ENCODE measurements around the gene HSF4.

Gene HSF4

DNA sequence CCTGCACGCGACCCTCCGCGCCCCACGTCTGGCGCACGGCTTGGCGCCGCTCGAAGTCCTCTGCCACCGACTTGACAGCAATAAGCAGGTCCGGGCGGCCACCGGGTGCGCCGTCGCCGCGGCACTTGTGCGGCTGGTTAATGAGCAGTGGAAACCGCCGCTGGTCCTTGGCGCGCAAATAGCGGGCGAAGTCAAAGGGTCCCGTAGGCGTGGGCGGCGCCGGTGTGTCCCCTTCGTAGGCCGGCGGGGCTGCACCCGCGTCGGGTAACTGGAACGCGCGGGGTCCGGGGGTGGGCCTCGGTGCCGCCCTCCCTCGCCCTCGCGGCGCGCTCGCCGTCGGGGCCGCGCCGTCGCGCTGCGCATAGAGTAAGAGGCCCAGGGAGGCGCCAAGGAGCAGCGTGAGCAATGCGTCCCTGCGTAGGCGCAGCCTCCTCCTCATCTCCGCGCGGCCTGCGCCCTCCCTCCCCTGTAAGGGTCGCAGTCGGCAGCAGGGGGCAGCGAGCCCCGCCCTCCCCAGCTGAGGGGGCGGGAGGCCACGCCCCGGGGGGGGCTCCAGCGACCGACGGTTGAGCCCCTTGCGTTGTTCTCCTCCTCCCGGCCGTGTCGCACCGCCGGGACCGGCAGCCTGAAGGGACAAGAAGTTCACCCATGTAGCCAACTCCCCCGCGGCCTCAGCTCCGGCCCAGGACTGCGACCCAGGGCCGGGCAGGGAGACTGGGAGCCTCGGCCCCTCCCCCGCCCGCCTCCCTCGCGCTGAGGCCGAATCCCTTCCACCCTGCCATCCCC lies 14.3 kb upstream of the HSF4 start:
- no peak overlapping the region for H3K27ac ChIP-seq (replicated peaks)
- no peak for DNase-seq (ENCODE audit: low read depth in 1 of 2, low spot score in 1 of 2)
- H3K27me3 ChIP-seq (ENCODE audit: insufficient read depth, poor library complexity, severe bottlenecking): peaks cover 14% of the 10 kb centered on the region
- no peak for TF ChIP-seq POLR2AphosphoS5 (IDR thresholded peaks at IDR 0.05; ENCODE audit: low read depth)
- TF ChIP-seq SPI1 (IDR thresholded peaks at IDR 0.05; ENCODE audit: borderline replicate concordance, low read depth): no peak
- no peak for TF ChIP-seq GABPA (IDR thresholded peaks at IDR 0.05; ENCODE audit: low read depth)
- TF ChIP-seq, protein P1, sequence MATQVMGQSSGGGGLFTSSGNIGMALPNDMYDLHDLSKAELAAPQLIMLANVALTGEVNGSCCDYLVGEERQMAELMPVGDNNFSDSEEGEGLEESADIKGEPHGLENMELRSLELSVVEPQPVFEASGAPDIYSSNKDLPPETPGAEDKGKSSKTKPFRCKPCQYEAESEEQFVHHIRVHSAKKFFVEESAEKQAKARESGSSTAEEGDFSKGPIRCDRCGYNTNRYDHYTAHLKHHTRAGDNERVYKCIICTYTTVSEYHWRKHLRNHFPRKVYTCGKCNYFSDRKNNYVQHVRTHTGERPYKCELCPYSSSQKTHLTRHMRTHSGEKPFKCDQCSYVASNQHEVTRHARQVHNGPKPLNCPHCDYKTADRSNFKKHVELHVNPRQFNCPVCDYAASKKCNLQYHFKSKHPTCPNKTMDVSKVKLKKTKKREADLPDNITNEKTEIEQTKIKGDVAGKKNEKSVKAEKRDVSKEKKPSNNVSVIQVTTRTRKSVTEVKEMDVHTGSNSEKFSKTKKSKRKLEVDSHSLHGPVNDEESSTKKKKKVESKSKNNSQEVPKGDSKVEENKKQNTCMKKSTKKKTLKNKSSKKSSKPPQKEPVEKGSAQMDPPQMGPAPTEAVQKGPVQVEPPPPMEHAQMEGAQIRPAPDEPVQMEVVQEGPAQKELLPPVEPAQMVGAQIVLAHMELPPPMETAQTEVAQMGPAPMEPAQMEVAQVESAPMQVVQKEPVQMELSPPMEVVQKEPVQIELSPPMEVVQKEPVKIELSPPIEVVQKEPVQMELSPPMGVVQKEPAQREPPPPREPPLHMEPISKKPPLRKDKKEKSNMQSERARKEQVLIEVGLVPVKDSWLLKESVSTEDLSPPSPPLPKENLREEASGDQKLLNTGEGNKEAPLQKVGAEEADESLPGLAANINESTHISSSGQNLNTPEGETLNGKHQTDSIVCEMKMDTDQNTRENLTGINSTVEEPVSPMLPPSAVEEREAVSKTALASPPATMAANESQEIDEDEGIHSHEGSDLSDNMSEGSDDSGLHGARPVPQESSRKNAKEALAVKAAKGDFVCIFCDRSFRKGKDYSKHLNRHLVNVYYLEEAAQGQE (IDR thresholded peaks at IDR 0.05; ENCODE audit: insufficient replicate concordance, low read depth): no peak
- TF ChIP-seq CTCF (IDR thresholded peaks at IDR 0.05; ENCODE audit: insufficient read depth, low read length): no peak
- peak overlapping the region; percentile 29 for H3K4me3 ChIP-seq (replicated peaks; ENCODE audit: insufficient read depth, low read length)

GRCh38 chr16:67150833-67151396 lies 13.6 kb upstream of the HSF4 start, which contains the start of gene B3GNT9:
Gene B3GNT9, minus strand, starts transcription at chr16:67150998. Its CDS starts 513 bp downstream, at chr16:67150485.
- Histone ChIP-seq H3K27me3 (ENCODE audit: insufficient read depth, poor library complexity, severe bottlenecking) (peaks cover 16% of the 10 kb centered on the region), H3K27ac (replicated peaks) (no peak within 1 kb of the TSS), H3K4me3 (replicated peaks; ENCODE audit: insufficient read depth, low read length) (peak within 1 kb of the TSS; percentile 29)
- DNase-seq (ENCODE audit: low read depth in 1 of 2, low spot score in 1 of 2): no peak
- TF ChIP-seq POLR2AphosphoS5 (IDR thresholded peaks at IDR 0.05; ENCODE audit: low read depth): no peak

DNA sequence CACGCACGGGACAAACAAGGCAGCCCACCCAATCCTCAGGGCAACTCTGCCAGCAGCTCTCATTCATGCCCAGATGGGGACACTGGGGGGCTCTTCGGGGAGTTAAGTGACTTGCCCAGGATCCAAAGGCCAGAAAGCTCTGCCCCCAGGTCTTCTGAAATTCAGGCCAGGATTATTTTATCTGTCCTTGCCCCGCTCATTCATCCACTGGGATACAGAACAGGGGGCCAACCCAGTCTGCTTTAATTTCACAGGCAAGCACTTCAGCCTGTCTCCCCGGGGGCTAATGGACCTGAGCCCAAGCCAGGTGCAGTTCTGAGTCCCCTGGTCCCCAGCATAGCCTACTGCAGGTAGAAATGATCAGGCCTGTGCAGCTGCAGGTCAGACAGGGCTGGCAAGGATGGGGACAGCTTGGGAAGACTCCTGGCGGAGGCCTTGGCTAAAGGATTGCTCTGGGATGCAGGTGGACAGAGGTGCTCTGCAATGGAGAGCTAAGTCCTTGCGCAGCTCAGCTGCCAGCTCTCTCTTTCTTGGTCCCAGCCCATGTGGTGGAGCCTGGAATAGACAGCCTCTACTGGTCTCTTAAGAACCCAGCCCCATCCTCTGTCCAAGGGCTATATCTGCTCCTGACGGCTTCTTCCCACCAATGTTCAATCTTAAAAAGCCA lies 13.0 kb upstream of the HSF4 start:
- no peak for DNase-seq (ENCODE audit: low read depth in 1 of 2, low spot score in 1 of 2)
- no peak for TF ChIP-seq SPI1 (IDR thresholded peaks at IDR 0.05; ENCODE audit: borderline replicate concordance, low read depth)
- TF ChIP-seq GABPA (IDR thresholded peaks at IDR 0.05; ENCODE audit: low read depth): no peak
- TF ChIP-seq POLR2AphosphoS5 (IDR thresholded peaks at IDR 0.05; ENCODE audit: low read depth): no peak
- Histone ChIP-seq H3K4me3 (replicated peaks; ENCODE audit: insufficient read depth, low read length) (no peak overlapping the region), H3K27ac (replicated peaks) (no peak overlapping the region), H3K27me3 (ENCODE audit: insufficient read depth, poor library complexity, severe bottlenecking) (peaks cover 16% of the 10 kb centered on the region)

DNA sequence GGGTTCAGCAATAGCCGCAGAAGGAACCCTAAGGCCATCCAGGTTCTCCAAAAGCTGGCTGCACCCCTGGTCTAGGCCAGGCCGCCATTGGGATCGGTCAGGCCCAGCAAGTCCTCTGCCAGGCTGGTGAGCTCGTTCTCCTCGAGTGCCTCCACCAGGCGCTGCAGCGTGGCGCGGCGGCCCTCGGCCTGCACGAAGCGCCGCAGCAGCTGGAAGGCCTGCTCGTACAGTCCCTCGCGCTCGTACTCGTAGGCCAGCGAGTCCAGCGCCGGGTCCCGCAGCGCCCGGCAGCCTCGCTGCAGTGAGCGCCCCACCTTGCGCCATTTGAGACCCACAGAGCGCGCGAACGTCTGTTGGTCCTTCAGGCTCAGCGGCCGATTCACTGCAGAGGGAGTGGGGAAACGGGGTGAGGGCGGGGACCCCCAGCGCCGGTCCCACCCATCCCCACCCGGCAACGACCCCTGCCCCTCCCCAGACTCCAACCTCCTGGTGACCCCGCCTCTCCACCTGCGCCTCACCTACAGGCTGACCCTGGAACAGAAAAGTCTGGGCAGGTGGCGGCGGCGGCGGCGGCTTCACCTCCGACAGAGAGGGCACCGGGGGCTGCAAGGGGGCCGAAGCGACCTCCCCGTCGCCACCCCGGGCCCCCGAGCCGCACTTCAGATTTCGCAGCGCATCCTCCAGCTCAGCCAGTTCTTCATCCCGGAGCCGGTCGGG lies 9.8 kb upstream of the HSF4 start:
- DNase-seq (ENCODE audit: low read depth in 1 of 2, low spot score in 1 of 2): no peak
- TF ChIP-seq CTCF (IDR thresholded peaks at IDR 0.05; ENCODE audit: insufficient read depth, low read length) (no peak), SPI1 (IDR thresholded peaks at IDR 0.05; ENCODE audit: borderline replicate concordance, low read depth) (no peak), POLR2AphosphoS5 (IDR thresholded peaks at IDR 0.05; ENCODE audit: low read depth) (no peak), GABPA (IDR thresholded peaks at IDR 0.05; ENCODE audit: low read depth) (no peak)
- TF ChIP-seq, protein P1 (IDR thresholded peaks at IDR 0.05; ENCODE audit: insufficient replicate concordance, low read depth): no peak
- no peak overlapping the region for H3K27ac ChIP-seq (replicated peaks)
- peaks cover 16% of the 10 kb centered on the region for H3K27me3 ChIP-seq (ENCODE audit: insufficient read depth, poor library complexity, severe bottlenecking)
- no peak overlapping the region for H3K4me3 ChIP-seq (replicated peaks; ENCODE audit: insufficient read depth, low read length)
